B cell (primary cell): Measurements from ENCODE around the gene RPUSD3. TPM values are rescaled to one million over a fixed set of nuclear protein-coding genes. Genes with fewer than 3 reads are reported as not detected.

Source experiments
- ATAC-seq: fragments of 200-7000 bp; cut with Tn5 transposase; one replicate; pipeline ENCODE4 v1.10.0; 2021; ENCODE audit warnings: low read depth, mild to moderate bottlenecking, moderate number of reproducible peaks, moderate library complexity
- CTCF ChIA-PET: fragments of 350-600 bp; sonication (Branson Sonifier 250); formaldehyde crosslinking; loops from one replicate; lab custom pipeline; 2021; ENCODE audit warnings: antibody characterized with exemption, inconsistent platforms; lab: Charles Lee
- POLR2A ChIA-PET: fragments of 350-600 bp; sonication (Branson Sonifier 250); formaldehyde crosslinking; loops from one replicate; lab custom pipeline; 2021; ENCODE audit warnings: antibody characterized with exemption; lab: Charles Lee
- DNase-seq: peaks from one replicate; pipeline ENCODE4 v3.0.0; 2013
- H2AFZ ChIP-seq: 2 replicates; pipeline ENCODE4 v1.6.1; 2012; ENCODE audit warnings: mild to moderate bottlenecking, low read depth, low read length; ENCODE audit not compliant: insufficient read depth, poor library complexity, severe bottlenecking
- H3K27ac ChIP-seq, 2 donors: 1 replicate in 1 of 2; 2 replicates in 1 of 2; pipeline ENCODE4 v1.5.1; 2012 to 2013; ENCODE audit warnings: low read length in 2 of 2, mild to moderate bottlenecking in 2 of 2, moderate library complexity in 1 of 2
- H3K27me3 ChIP-seq, 4 experiments: fragments of 200-600 bp in 1 of 4; sonication (generic) in 1 of 4; replicated peaks in 1 of 4; 1 replicate in 2 of 4; 2 replicates in 2 of 4; pipeline versions ENCODE4 v1.6.1 to v1.7.0; 2013 to 2016; ENCODE audit warnings: low read length in 3 of 4, mild to moderate bottlenecking in 2 of 4, mixed read lengths in 1 of 4, moderate library complexity in 1 of 4; ENCODE audit not compliant: insufficient read depth in 4 of 4, control insufficient read depth in 3 of 4; ENCODE audit errors: control extremely low read depth in 1 of 4
- H3K36me3 ChIP-seq, 2 experiments: replicated peaks in 1 of 2; 1 replicate in 1 of 2; 2 replicates in 1 of 2; pipeline versions ENCODE4 v1.6.1 to v1.7.1; 2013; ENCODE audit warnings: low read length in 1 of 2; ENCODE audit not compliant: insufficient read depth in 2 of 2, control insufficient read depth in 1 of 2; ENCODE audit errors: control extremely low read depth in 1 of 2, extremely low read depth in 1 of 2
- H3K4me1 ChIP-seq, 2 donors: fragments of 200-600 bp in 1 of 2; sonication (generic) in 1 of 2; 1 replicate in 1 of 2; 2 replicates in 1 of 2; pipeline versions ENCODE4 v1.5.1 to v1.6.1; 2013 to 2017; ENCODE audit warnings: low read length in 2 of 2; ENCODE audit not compliant: control insufficient read depth in 2 of 2, insufficient read depth in 2 of 2
- H3K4me2 ChIP-seq: replicated peaks from 2 replicates; pipeline ENCODE3; 2012; ENCODE audit warnings: mild to moderate bottlenecking, low read depth, low read length; ENCODE audit not compliant: poor library complexity, severe bottlenecking
- H3K4me3 ChIP-seq, 5 experiments: fragments of 200-600 bp in 1 of 5; sonication (generic) in 1 of 5; 1 replicate in 3 of 5; 2 replicates in 2 of 5; pipeline versions ENCODE4 v1.5.1 to v1.7.0; 2011 to 2016; ENCODE audit warnings: low read length in 4 of 5, mild to moderate bottlenecking in 4 of 5, low read depth in 2 of 5, control low read depth in 1 of 5, moderate library complexity in 1 of 5; ENCODE audit not compliant: insufficient read depth in 1 of 5; ENCODE audit errors: control extremely low read depth in 1 of 5, extremely low read depth in 1 of 5
- H3K79me2 ChIP-seq: fragments of 200-600 bp; sonication (generic); one replicate; pipeline ENCODE4 v1.6.0; 2016; ENCODE audit warnings: low read length; ENCODE audit not compliant: control insufficient read depth, insufficient read depth
- H3K9ac ChIP-seq: fragments of 200-600 bp; sonication (generic); 2 replicates; pipeline ENCODE4 v1.6.1; 2017; ENCODE audit warnings: mild to moderate bottlenecking, low read length, moderate library complexity
- H3K9me3 ChIP-seq, 3 donors: one replicate each; pipeline versions ENCODE4 v1.6.1 to v1.7.1; 2013; ENCODE audit warnings: low read length in 2 of 3; ENCODE audit not compliant: control insufficient read depth in 2 of 3, insufficient read depth in 1 of 3; ENCODE audit errors: control extremely low read depth in 1 of 3
- H4K20me1 ChIP-seq: 2 replicates; pipeline ENCODE4 v1.6.0; 2012; ENCODE audit warnings: mild to moderate bottlenecking, low read length; ENCODE audit not compliant: insufficient read depth, control insufficient read depth, poor library complexity, severe bottlenecking
- H3K27ac Mint-ChIP-seq: one replicate; pipeline ENCODE4 v1.8.0; 2021; ENCODE audit warnings: mixed read lengths
- H3K27me3 Mint-ChIP-seq: one replicate; pipeline ENCODE4 v1.8.0; 2021; ENCODE audit warnings: mixed read lengths
- H3K4me1 Mint-ChIP-seq: one replicate; pipeline ENCODE4 v1.8.0; 2021; ENCODE audit warnings: mixed read lengths
- H3K4me3 Mint-ChIP-seq: one replicate; pipeline ENCODE4 v1.8.0; 2021; ENCODE audit warnings: mixed read lengths
- H3K9me3 Mint-ChIP-seq: one replicate; pipeline ENCODE4 v1.8.0; 2022; ENCODE audit warnings: mixed read lengths; ENCODE audit not compliant: insufficient read depth
- EZH2 ChIP-seq: IDR thresholded peaks from 2 replicates; pipeline ENCODE4 v1.6.1; 2012; ENCODE audit warnings: borderline replicate concordance, low read depth, mild to moderate bottlenecking, moderate library complexity, low read length; ENCODE audit not compliant: insufficient read depth, poor library complexity, severe bottlenecking
- WGBS: methylation state at CpG from one replicate; pipeline ENCODE4 v1.1.5; 2013; ENCODE audit warnings: missing lambda C conversion rate; ENCODE audit not compliant: insufficient coverage; 5-methylcytosine and 5-hydroxymethylcytosine counted together
- intact Hi-C: fragments of 100-400 bp; cut with micrococcal nuclease; formaldehyde crosslinking; loops from one replicate; pipeline ENCODE4 v1.10.0; 2022
- polyA minus RNA-seq: library from RNA; depleted of rRNA, polyadenylated mRNA; stranded (reverse); fragments of >200 nt; gene quantifications from 2 replicates; pipeline ENCODE4 v1.2.3, GENCODE V29; 2012
- polyA plus RNA-seq: library from polyadenylated mRNA; depleted of rRNA; stranded (reverse); fragments of >200 nt; gene quantifications from 2 replicates; pipeline ENCODE4 v1.2.3, GENCODE V29; 2012
- total RNA-seq, 2 donors: library from RNA; stranded (reverse); fragments of 120-200 nt in 1 of 2; gene quantifications; 1 replicate in 1 of 2; 2 replicates in 1 of 2; pipeline versions ENCODE4 v1.2.3 to v1.2.4, GENCODE V29; 2013 to 2022
- TF ChIP-seq, protein P1 (sequence below): fragments of 200-600 bp; IDR thresholded peaks from one replicate; pipeline ENCODE4 v1.8.0; 2022; ENCODE audit warnings: antibody characterized with exemption, mild to moderate bottlenecking

The RPUSD3 gene, protein sequence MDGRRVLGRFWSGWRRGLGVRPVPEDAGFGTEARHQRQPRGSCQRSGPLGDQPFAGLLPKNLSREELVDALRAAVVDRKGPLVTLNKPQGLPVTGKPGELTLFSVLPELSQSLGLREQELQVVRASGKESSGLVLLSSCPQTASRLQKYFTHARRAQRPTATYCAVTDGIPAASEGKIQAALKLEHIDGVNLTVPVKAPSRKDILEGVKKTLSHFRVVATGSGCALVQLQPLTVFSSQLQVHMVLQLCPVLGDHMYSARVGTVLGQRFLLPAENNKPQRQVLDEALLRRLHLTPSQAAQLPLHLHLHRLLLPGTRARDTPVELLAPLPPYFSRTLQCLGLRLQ
- total RNA-seq (60.7 and 62.1 TPM in 2 replicates), polyA plus RNA-seq (31.8 and 57.0 TPM in 2 replicates), polyA minus RNA-seq (20.4 and 24.5 TPM in 2 replicates)
- total RNA-seq (2013), result 31.2 TPM

DNA sequence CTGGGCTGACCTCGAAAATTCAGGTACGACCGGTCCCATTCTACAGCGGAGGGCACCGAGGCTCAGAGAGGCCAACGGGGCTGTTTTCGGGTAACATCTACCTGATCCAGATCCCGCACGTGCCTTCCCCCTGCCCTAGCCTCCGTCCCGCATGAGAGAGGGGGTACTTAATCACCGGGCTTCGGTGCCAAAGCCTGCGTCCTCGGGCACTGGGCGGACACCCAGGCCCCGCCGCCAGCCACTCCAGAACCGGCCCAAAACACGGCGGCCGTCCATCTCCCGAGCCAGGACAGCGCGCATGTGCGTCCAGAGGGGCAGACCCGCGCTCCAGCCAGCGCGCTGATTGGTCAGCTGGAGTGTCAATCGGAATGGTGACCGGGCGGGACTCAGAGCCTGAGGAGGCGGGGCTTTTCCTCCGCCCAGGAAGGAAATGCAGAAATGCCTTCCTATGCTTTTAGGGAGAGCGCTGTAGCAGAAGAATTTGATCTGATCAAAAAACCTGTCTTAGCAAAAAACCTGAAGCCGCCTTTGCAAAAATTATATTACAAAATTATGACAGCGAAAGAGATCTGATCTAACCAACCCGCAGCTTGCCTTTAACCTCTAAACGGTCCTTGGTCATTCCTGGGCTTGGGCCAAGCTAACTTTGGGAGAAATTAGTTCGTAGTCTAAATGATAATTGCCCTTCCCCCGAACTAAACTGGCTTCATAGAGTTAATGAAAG, at the start of gene RPUSD3:
RPUSD3 (minus strand) TSS at position 294 of the 724 bp plus-strand sequence; CDS start at position 276, 18 bp downstream.
- H3K9ac ChIP-seq, result peak within 1 kb of the TSS; percentile 86
- peaks cover 14% of the 10 kb centered on the region for H3K79me2 ChIP-seq
- no peaks in the 10 kb centered on the region for H3K27me3 Mint-ChIP-seq
- ChIA-PET CTCF (no interaction called here), POLR2A (interaction anchor here (0.5 to 1.2 kb wide), 3 partner anchors 12 to 62 kb away, joined by 4 to 6 read pairs (median 4); no protein-coding TSS in a partner anchor)
- H3K36me3 ChIP-seq, result peaks cover 6 to 23% of the 10 kb centered on the region in 2 experiments
- H3K27me3 ChIP-seq, result no peaks in the 10 kb centered on the region
- peak within 1 kb of the TSS; percentile 17 to 75 for H3K27ac ChIP-seq
- 0% methylated on average over 36 of the region's 42 CpGs for WGBS
- H2AFZ ChIP-seq, result peak within 1 kb of the TSS; percentile 89
- peak within 1 kb of the TSS; percentile 98 for H3K4me3 Mint-ChIP-seq
- ATAC-seq, result peak; percentile 100
- no peaks in the 10 kb centered on the region for H4K20me1 ChIP-seq
- H3K9me3 ChIP-seq, result peaks cover 0 to 6% (median 0%) of the 10 kb centered on the region in 3 donors
- peak within 1 kb of the TSS; percentile 92 for H3K27ac Mint-ChIP-seq
- H3K4me3 ChIP-seq, result peak within 1 kb of the TSS; percentile 60 to 96 (median 73)
- peaks cover 8 to 17% of the 10 kb centered on the region in 2 donors for H3K4me1 ChIP-seq
- H3K4me2 ChIP-seq, result peak within 1 kb of the TSS; percentile 77
- no peak for TF ChIP-seq EZH2
- TF ChIP-seq, protein P1, sequence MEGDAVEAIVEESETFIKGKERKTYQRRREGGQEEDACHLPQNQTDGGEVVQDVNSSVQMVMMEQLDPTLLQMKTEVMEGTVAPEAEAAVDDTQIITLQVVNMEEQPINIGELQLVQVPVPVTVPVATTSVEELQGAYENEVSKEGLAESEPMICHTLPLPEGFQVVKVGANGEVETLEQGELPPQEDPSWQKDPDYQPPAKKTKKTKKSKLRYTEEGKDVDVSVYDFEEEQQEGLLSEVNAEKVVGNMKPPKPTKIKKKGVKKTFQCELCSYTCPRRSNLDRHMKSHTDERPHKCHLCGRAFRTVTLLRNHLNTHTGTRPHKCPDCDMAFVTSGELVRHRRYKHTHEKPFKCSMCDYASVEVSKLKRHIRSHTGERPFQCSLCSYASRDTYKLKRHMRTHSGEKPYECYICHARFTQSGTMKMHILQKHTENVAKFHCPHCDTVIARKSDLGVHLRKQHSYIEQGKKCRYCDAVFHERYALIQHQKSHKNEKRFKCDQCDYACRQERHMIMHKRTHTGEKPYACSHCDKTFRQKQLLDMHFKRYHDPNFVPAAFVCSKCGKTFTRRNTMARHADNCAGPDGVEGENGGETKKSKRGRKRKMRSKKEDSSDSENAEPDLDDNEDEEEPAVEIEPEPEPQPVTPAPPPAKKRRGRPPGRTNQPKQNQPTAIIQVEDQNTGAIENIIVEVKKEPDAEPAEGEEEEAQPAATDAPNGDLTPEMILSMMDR, result no peak
- DNase-seq, result peak; percentile 97
- peaks cover 20% of the 10 kb centered on the region for H3K4me1 Mint-ChIP-seq
- intact Hi-C loops, result loop anchor here (1.0 to 5.0 kb wide), 11 partner anchors 35 to 478 kb away; partner anchors contain the start of genes BRK1, BRPF1, CRELD1 and JAGN1
- no peaks in the 10 kb centered on the region for H3K9me3 Mint-ChIP-seq
